ENCODE measurements around the gene CFAP74. TPM values are rescaled to one million over a fixed set of nuclear protein-coding genes. Genes with fewer than 3 reads are reported as not detected.

Gene CFAP74
- total and polyA plus RNA-seq, 2 of the 13 experiments (the other 11 are each of a cell fraction or from before 2014, with no cell fraction given): 0.27 to 0.62 TPM

- TF ChIP-seq ZNF124 (CRISPR knock-in tag; IDR thresholded peaks at IDR 0.05): no peak
- TF ChIP-seq ZMAT3 (CRISPR knock-in tag; conservative IDR thresholded peaks at IDR 0.05): no peak
- TF ChIP-seq RFXANK (CRISPR knock-in tag; IDR thresholded peaks at IDR 0.05): no peak
- no peak for TF ChIP-seq KLF11 (CRISPR knock-in tag; IDR thresholded peaks at IDR 0.05)
- TF ChIP-seq ZNF232 (CRISPR knock-in tag; IDR thresholded peaks at IDR 0.05; ENCODE audit: borderline replicate concordance): no peak
- TF ChIP-seq HNF4A (CRISPR knock-in tag; IDR thresholded peaks at IDR 0.05): no peak
Observed at GRCh38 chr1:2041305-2041704, 37.7 kb upstream of the CFAP74 start (continued).

GRCh38 chr1:2039251-2039650 is 35.7 kb upstream of the CFAP74 start:
- intact Hi-C loops (cut with micrococcal nuclease; ENCODE audit: unreplicated experiment): no loop called here
- Histone ChIP-seq H3K9me3 (ENCODE audit: low read length) (no peaks in the 10 kb centered on the region), H3K36me3 (replicated peaks in 1 of 2; ENCODE audit: control insufficient read depth in 1 of 2, insufficient read depth in 2 of 2, low read length in 2 of 2) (no peaks in the 10 kb centered on the region), H3K4me3 (replicated peaks in 1 of 3; ENCODE audit: insufficient read depth in 1 of 3, low read depth in 2 of 3, low read length in 3 of 3) (no peak overlapping the region), H3K9ac (ENCODE audit: insufficient read depth, low read depth, low read length) (no peak overlapping the region), H3K27ac (ENCODE audit: extremely low read length, insufficient read depth, low read length) (no peak overlapping the region), H3K4me2 (ENCODE audit: low read depth, low read length) (no peak overlapping the region), H4K20me1 (ENCODE audit: insufficient read depth, low read length) (no peaks in the 10 kb centered on the region), H2AFZ (ENCODE audit: low read length) (no peak overlapping the region), H3K4me1 (ENCODE audit: insufficient read depth, low read length) (peaks cover 18% of the 10 kb centered on the region), H3K79me2 (ENCODE audit: insufficient read depth, low read length) (no peaks in the 10 kb centered on the region), H3K27me3 (ENCODE audit: control insufficient read depth in 1 of 2, insufficient read depth in 2 of 2, low read length in 2 of 2) (peaks cover 13 to 55% of the 10 kb centered on the region in 2 experiments)
- no TSS peak for BruUV-seq (replicated peaks)
- FAIRE-seq: no peak
- ChIA-PET POLR2A (no interaction called here), CTCF (ENCODE audit: low intra/inter-chr PET ratio, low total read pairs) (no interaction called here)
- in situ Hi-C loops (cut with HindIII; ENCODE audit: extremely low pct_ligation_motif_present, low pct_unique_long_range_greater_than_20kb): no loop called here
- 59% methylated on average over 8 of the region's 8 CpGs for WGBS (ENCODE audit: low lambda C conversion rate)
- ATAC-seq: no peak
- no peak for DNase-seq (ENCODE audit: low spot score)
- no peak for TF ChIP-seq NFAT5 (CRISPR knock-in tag; IDR thresholded peaks at IDR 0.05)
- no peak for TF ChIP-seq ZNF597 (CRISPR knock-in tag; IDR thresholded peaks at IDR 0.05)
- no peak for TF ChIP-seq ZNF841 (CRISPR knock-in tag; IDR thresholded peaks at IDR 0.05; ENCODE audit: borderline replicate concordance)
- TF ChIP-seq HMGXB3 (CRISPR knock-in tag; IDR thresholded peaks at IDR 0.05; ENCODE audit: borderline replicate concordance): no peak
- TF ChIP-seq MLLT10 (CRISPR knock-in tag; IDR thresholded peaks at IDR 0.05): no peak
- TF ChIP-seq RARA (CRISPR knock-in tag; IDR thresholded peaks at IDR 0.05): no peak
- TF ChIP-seq TFDP2 (CRISPR knock-in tag; IDR thresholded peaks at IDR 0.05): no peak

Measured in HepG2 (cell line).